Cortex of kidney (tissue), 1 donor: ENCODE data around the gene MUC4.

Experiments
- DNase-seq: peaks from one replicate; lab custom pipeline; 2025; lab: John Stamatoyannopoulos, UW

The MUC4 gene

GRCh38 chr3:195811756-195812155, at the start of gene MUC4:
MUC4 (minus strand) TSS chr3:195811929; CDS start chr3:195811817, 112 bp downstream.
- no peak for DNase-seq

- no peak for DNase-seq
Observed at GRCh38 chr3:195860456-195860855, 48.7 kb upstream of the MUC4 start.

- DNase-seq: no peak
Observed at GRCh38 chr3:195859846-195860411, 48.2 kb upstream of the MUC4 start.

- no peak for DNase-seq
Observed at GRCh38 chr3:195859061-195859845, 47.5 kb upstream of the MUC4 start.

- DNase-seq: no peak
Observed at GRCh38 chr3:195856410-195857084, 44.8 kb upstream of the MUC4 start.

GRCh38 chr3:195855471-195856409, 44.0 kb upstream of the MUC4 start:
- DNase-seq: no peak

GRCh38 chr3:195854628-195855294, 43.0 kb upstream of the MUC4 start:
- DNase-seq: no peak

- DNase-seq: no peak
Observed at GRCh38 chr3:195853996-195854395, 42.3 kb upstream of the MUC4 start.

- DNase-seq: no peak
Observed at GRCh38 chr3:195853036-195853435, 41.3 kb upstream of the MUC4 start.

- no peak for DNase-seq
Observed at GRCh38 chr3:195850857-195851543, 39.3 kb upstream of the MUC4 start.

GRCh38 chr3:195849322-195850074, 37.8 kb upstream of the MUC4 start:
- DNase-seq: no peak

- DNase-seq: no peak
Observed at GRCh38 chr3:195847055-195847950, 35.6 kb upstream of the MUC4 start.

- no peak for DNase-seq
Observed at GRCh38 chr3:195845483-195845882, 33.8 kb upstream of the MUC4 start.

- DNase-seq: no peak
Observed at GRCh38 chr3:195844671-195845218, 33.0 kb upstream of the MUC4 start.

GRCh38 chr3:195839260-195840010, 27.7 kb upstream of the MUC4 start:
- no peak for DNase-seq

GRCh38 chr3:195838714-195839113, 27.0 kb upstream of the MUC4 start:
- DNase-seq: no peak

- no peak for DNase-seq
Observed at GRCh38 chr3:195836476-195837135, 24.9 kb upstream of the MUC4 start.
